Upper lobe of left lung (tissue), 6 donors: ENCODE results near the gene SVIL. TPM values are rescaled to one million over a fixed set of nuclear protein-coding genes. Genes with fewer than 3 reads are reported as not detected.
"Not testable (repeated sequence)": the region's sequence is repeated elsewhere in the genome, so short reads cannot be mapped to it uniquely, and the experiment has no call there.

Experiments used
- ATAC-seq, 2 donors: fragments of 200-7000 bp; cut with Tn5 transposase; one replicate each; pipeline ENCODE4 v1.9.1; 2022; ENCODE audit warnings: mild to moderate bottlenecking in 2 of 2, moderate library complexity in 2 of 2; ENCODE audit not compliant: low FRiP score in 2 of 2
- DNase-seq, 2 donors: peaks; one replicate each; pipeline ENCODE4 v3.0.0-alpha.2; 2019 to 2020
- H3K27ac ChIP-seq, 4 donors: fragments of 200-600 bp; sonication (generic); one replicate each; pipeline ENCODE4 v1.5.1; 2016 to 2019
- H3K27me3 ChIP-seq, 4 donors: fragments of 200-600 bp; sonication (generic); one replicate each; pipeline ENCODE4 v1.5.1; 2017 to 2019
- H3K36me3 ChIP-seq, 4 donors: fragments of 200-600 bp; sonication (generic); one replicate each; pipeline ENCODE4 v1.5.1; 2016 to 2019
- H3K4me1 ChIP-seq, 4 donors: fragments of 200-600 bp; sonication (generic); one replicate each; pipeline ENCODE4 v1.5.1; 2018 to 2019
- H3K4me3 ChIP-seq, 4 donors: fragments of 200-600 bp; sonication (generic); one replicate each; pipeline ENCODE4 v1.5.1; 2017 to 2019; ENCODE audit warnings: mild to moderate bottlenecking in 2 of 4, moderate library complexity in 1 of 4
- H3K9me3 ChIP-seq, 4 donors: fragments of 200-600 bp; sonication (generic); one replicate each; pipeline ENCODE4 v1.5.1; 2018 to 2019
- CTCF ChIP-seq, 6 experiments: fragments of 450-650 bp in 4 of 6; fragments of 200-600 bp in 2 of 6; sonication (generic) in 2 of 6; IDR thresholded peaks; one replicate each; pipeline ENCODE4 v1.5.1; 2016 to 2019; ENCODE audit warnings: antibody characterized with exemption in 6 of 6
- EP300 ChIP-seq, 4 donors: sonication (generic); formaldehyde crosslinking; IDR thresholded peaks; one replicate each; pipeline ENCODE4 v1.5.1; 2017; ENCODE audit warnings: antibody characterized with exemption in 4 of 4, control low read depth in 2 of 4
- POLR2A ChIP-seq, 4 donors: fragments of 450-650 bp; IDR thresholded peaks; one replicate each; pipeline ENCODE4 v1.5.1; 2016 to 2017; ENCODE audit warnings: antibody characterized with exemption in 4 of 4, mild to moderate bottlenecking in 2 of 4
- POLR2AphosphoS5 ChIP-seq, 2 donors: sonication (generic); formaldehyde crosslinking; IDR thresholded peaks; one replicate each; pipeline ENCODE4 v1.5.1; 2017; ENCODE audit warnings: antibody characterized with exemption in 2 of 2
- WGBS, 2 donors: methylation state at CpG; one replicate each; pipeline ENCODE4 v1.1.5; 2017 to 2018; 5-methylcytosine and 5-hydroxymethylcytosine counted together
- total RNA-seq, 6 donors: library from RNA; depleted of rRNA in 4 of 6; stranded (reverse); fragments of >200 nt in 4 of 6; gene quantifications; one replicate each; pipeline versions ENCODE4 v1.1.0 to v1.2.1, GENCODE V29; 2016 to 2021
- donor health status: DM: no; HTN: no; CAD: no; lungs with moderate emphysema.
- donor health status: DM: no; HTN: yes; CAD: no; lungs with severe emphysema.

Gene SVIL
- total RNA-seq, 6 donors from 2014 or later, result 65.5 to 137 (median 105) TPM

DNA sequence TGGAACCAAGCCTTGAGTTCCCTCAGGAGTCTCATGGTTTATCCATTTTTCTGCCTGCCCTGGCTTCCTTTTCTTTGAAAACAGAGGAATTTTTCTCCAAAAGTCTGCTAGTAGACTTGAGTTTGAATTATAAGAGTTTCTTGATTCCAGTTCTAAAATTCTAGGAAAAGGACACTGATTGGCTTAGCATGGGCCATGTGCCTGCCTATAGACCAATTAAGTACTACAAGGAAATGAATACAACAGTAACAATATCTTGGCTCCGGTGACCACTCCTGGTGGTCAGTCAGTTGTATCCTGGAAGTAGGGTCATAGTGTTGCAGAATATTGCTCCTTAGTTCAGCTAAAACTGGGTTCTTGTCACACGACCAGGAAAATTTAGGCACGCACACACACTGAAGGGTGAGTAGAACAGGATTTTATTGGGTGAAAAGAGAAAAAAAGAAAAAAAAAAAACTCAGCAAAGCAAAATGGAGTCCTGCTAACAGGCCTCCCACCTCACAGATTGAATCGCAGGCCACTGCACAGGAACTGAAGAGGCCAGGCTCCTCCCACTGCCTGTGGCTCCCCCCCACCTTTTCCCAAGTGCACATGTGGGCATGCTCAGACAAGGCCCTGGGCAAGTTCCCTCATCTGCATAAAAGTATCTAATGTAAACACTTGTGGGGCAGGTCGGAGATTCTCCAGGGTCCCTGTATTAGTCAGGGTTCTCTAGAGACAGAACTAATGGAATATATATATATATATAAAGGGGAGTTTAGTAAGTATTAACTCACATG, 190.8 kb downstream of the SVIL start:
- ATAC-seq (no peak), DNase-seq (no peak)
- 81 to 92% methylated on average over 5 of the region's 5 CpGs for WGBS, 2 donors
- TF ChIP-seq CTCF (IDR thresholded peaks at IDR 0.05) (no peak), POLR2AphosphoS5 (IDR thresholded peaks at IDR 0.05) (no peak), EP300 (IDR thresholded peaks at IDR 0.05) (no peak), POLR2A (IDR thresholded peaks at IDR 0.05) (no peak)
- no peak overlapping the region for H3K4me3 ChIP-seq
- no peak overlapping the region for H3K27ac ChIP-seq
- peaks cover 0 to 6% (median 0%) of the 10 kb centered on the region in 4 donors for H3K4me1 ChIP-seq
- peaks cover 0 to 6% (median 2%) of the 10 kb centered on the region in 4 donors for H3K9me3 ChIP-seq
- H3K27me3 ChIP-seq, result no peaks in the 10 kb centered on the region
- H3K36me3 ChIP-seq, result no peaks in the 10 kb centered on the region

DNA sequence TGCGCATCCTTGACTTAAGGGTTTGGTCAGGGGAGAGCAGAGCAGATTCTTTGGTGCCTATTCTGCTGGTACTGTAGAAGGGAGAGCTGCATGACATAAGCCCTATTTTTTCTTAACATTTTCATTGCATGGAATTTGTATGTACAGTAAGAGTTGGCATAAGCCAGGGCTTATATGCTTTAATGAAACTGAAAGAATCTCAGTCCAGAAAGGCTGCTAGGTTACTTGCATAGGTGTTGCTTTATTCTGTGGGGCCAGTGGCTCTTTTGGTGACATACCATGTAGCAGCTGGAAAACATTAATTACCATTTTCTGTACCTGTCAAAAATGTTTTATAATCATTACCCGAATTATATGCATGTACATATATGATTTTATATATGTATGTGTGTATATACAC, 193.8 kb downstream of the SVIL start:
- Histone ChIP-seq H3K4me3 (no peak overlapping the region), H3K36me3 (no peaks in the 10 kb centered on the region), H3K27ac (no peak overlapping the region), H3K27me3 (no peaks in the 10 kb centered on the region), H3K4me1 (no peaks in the 10 kb centered on the region), H3K9me3 (peaks cover 8 to 29% (median 13%) of the 10 kb centered on the region in 4 donors)
- 96% methylated on average over 2 of the region's 2 CpGs for WGBS, 2 donors
- DNase-seq, result no peak
- ATAC-seq, result no peak
- TF ChIP-seq POLR2AphosphoS5 (IDR thresholded peaks at IDR 0.05) (no peak), CTCF (IDR thresholded peaks at IDR 0.05) (no peak), POLR2A (IDR thresholded peaks at IDR 0.05) (no peak), EP300 (IDR thresholded peaks at IDR 0.05) (no peak)

GRCh38 chr10:29439005-29439404, 195.8 kb downstream of the SVIL start:
- H3K9me3 ChIP-seq, result peaks cover 8 to 29% (median 14%) of the 10 kb centered on the region in 4 donors
- not testable (repeated sequence) for H3K36me3 ChIP-seq, DNase-seq, H3K4me1 ChIP-seq, H3K27me3 ChIP-seq, H3K4me3 ChIP-seq, ATAC-seq, H3K27ac ChIP-seq
- WGBS, 2 donors, result 91 to 98% methylated on average over 3 of the region's 3 CpGs

GRCh38 chr10:29438271-29438670, 196.5 kb downstream of the SVIL start:
- no peak for ATAC-seq

DNA sequence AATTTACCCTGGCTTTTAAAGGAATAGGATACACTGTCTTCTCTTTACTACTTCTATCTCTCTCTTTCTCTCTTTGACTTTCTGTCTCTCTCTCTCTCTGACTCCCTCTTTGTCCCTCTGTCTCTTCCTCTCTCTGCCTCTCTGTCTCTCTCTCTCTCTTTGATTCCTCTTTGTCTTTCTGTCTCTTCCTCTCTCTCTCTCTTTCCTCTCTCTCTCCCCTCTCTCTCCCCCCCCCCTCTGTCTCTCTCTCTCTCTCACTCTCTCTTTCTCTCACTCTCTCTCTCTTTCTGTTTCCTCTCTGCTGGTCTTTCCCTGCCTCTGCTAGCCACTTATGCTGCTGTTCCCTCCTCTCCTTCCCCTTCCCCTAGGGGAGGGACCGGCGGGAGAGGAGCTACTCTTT, 196.9 kb downstream of the SVIL start:
- Histone ChIP-seq H3K27ac (no peak overlapping the region), H3K4me3 (no peak overlapping the region), H3K36me3 (no peaks in the 10 kb centered on the region), H3K27me3 (no peaks in the 10 kb centered on the region), H3K9me3 (peaks cover 8 to 29% (median 14%) of the 10 kb centered on the region in 4 donors), H3K4me1 (no peaks in the 10 kb centered on the region)
- ATAC-seq (no peak), DNase-seq (no peak)
- 100% methylated on average over 2 of the region's 2 CpGs for WGBS, 2 donors
- TF ChIP-seq EP300 (IDR thresholded peaks at IDR 0.05), result no peak
- TF ChIP-seq POLR2A (IDR thresholded peaks at IDR 0.05), result no peak
- no peak for TF ChIP-seq CTCF (IDR thresholded peaks at IDR 0.05)
- TF ChIP-seq POLR2AphosphoS5 (IDR thresholded peaks at IDR 0.05), result no peak

More at GRCh38 chr10:29438271-29438670, 196.5 kb downstream of the SVIL start:
- no peaks in the 10 kb centered on the region for H3K4me1 ChIP-seq
- no peak for TF ChIP-seq POLR2AphosphoS5 (IDR thresholded peaks at IDR 0.05)
- TF ChIP-seq CTCF (IDR thresholded peaks at IDR 0.05), result no peak
- no peak for TF ChIP-seq POLR2A (IDR thresholded peaks at IDR 0.05)
- TF ChIP-seq EP300 (IDR thresholded peaks at IDR 0.05), result no peak
- H3K27me3 ChIP-seq, result no peaks in the 10 kb centered on the region
- no peaks in the 10 kb centered on the region for H3K36me3 ChIP-seq
- 84% methylated on average over 7 to 9 of the region's 9 CpGs for WGBS, 2 donors
- no peak overlapping the region for H3K27ac ChIP-seq
- H3K9me3 ChIP-seq, result peaks cover 8 to 29% (median 14%) of the 10 kb centered on the region in 4 donors
- H3K4me3 ChIP-seq, result no peak overlapping the region
- DNase-seq, result no peak
